H1 (cell line): ENCODE measurements around the gene KRTAP4-1.

Experiments used
- CBX5 ChIP-seq: fragments of 300-800, 300-1000 bp; sonication (generic); IDR thresholded peaks from 2 replicates; pipeline ENCODE4 v1.7.1; 2016; ENCODE audit warnings: antibody characterized with exemption, low read length, low read depth
- CTCF ChIP-seq, 3 experiments: IDR thresholded peaks; 1 replicate in 2 of 3; 2 replicates in 1 of 3; pipeline versions ENCODE4 v1.5.1 to v1.6.1; 2011; ENCODE audit warnings: low read length in 3 of 3, mild to moderate bottlenecking in 3 of 3, inconsistent platforms in 2 of 3, low read depth in 1 of 3, moderate library complexity in 1 of 3; ENCODE audit not compliant: insufficient read depth in 1 of 3; ENCODE audit errors: control extremely low read depth in 1 of 3
- EP300 ChIP-seq, 2 experiments: IDR thresholded peaks; 1 replicate in 1 of 2; 2 replicates in 1 of 2; pipeline ENCODE4 v1.6.1; 2011 to 2012; ENCODE audit warnings: low read depth in 2 of 2, low read length in 2 of 2, mild to moderate bottlenecking in 2 of 2, borderline replicate concordance in 1 of 2, inconsistent platforms in 1 of 2, moderate library complexity in 1 of 2
- GABPA ChIP-seq: IDR thresholded peaks from 2 replicates; pipeline ENCODE4 v1.6.1; 2011; ENCODE audit warnings: mild to moderate bottlenecking, low read length, moderate library complexity, borderline replicate concordance; ENCODE audit not compliant: insufficient read depth
- MAX ChIP-seq: IDR thresholded peaks from 2 replicates; pipeline ENCODE4 v1.6.1; 2012; ENCODE audit warnings: inconsistent platforms
- RBBP5 ChIP-seq: IDR thresholded peaks from 2 replicates; pipeline ENCODE4 v1.7.1; 2012; ENCODE audit warnings: low read depth, mild to moderate bottlenecking, inconsistent platforms, low read length, moderate library complexity, borderline replicate concordance
- RXRA ChIP-seq: IDR thresholded peaks from 2 replicates; pipeline ENCODE4 v1.6.1; 2011; ENCODE audit warnings: low read depth, mild to moderate bottlenecking, low read length, moderate library complexity; ENCODE audit not compliant: insufficient read depth
- SP1 ChIP-seq: IDR thresholded peaks from 2 replicates; pipeline ENCODE4 v1.6.1; 2011; ENCODE audit warnings: low read depth, low read length
- TCF12 ChIP-seq: IDR thresholded peaks from 2 replicates; pipeline ENCODE4 v1.6.1; 2011; ENCODE audit warnings: low read depth, mild to moderate bottlenecking, low read length
- YY1 ChIP-seq: IDR thresholded peaks from 2 replicates; pipeline ENCODE4 v1.6.1; 2011; ENCODE audit warnings: low read depth, mild to moderate bottlenecking, low read length

- no peak for TF ChIP-seq MAX
- no peak for TF ChIP-seq RXRA
- TF ChIP-seq CBX5 = no peak
- TF ChIP-seq CTCF (IDR thresholded peaks at IDR 0.05; ENCODE audit: control extremely low read depth in 1 of 3, insufficient read depth in 1 of 3, low read depth in 1 of 3, low read length in 3 of 3) = no peak
- no peak for TF ChIP-seq YY1
- TF ChIP-seq EP300 (IDR thresholded peaks at IDR 0.05; ENCODE audit: borderline replicate concordance in 1 of 2, low read depth in 2 of 2, low read length in 2 of 2) = no peak
- TF ChIP-seq SP1 = no peak
- no peak for TF ChIP-seq RBBP5
- no peak for TF ChIP-seq TCF12
- no peak for TF ChIP-seq GABPA
Observed at GRCh38 chr17:41141361-41141760, 43.4 kb downstream of the KRTAP4-1 start.
